SK-N-SH (cell line): ENCODE measurements around the gene WASL. TPM values are rescaled to one million over a fixed set of nuclear protein-coding genes. Genes with fewer than 3 reads are reported as not detected.
A peak's percentile ranks its signal among the peaks of the same experiment; 100 is the strongest.

Experiments used
- CTCF ChIA-PET: fragments of 300-600, 350-600 bp; formaldehyde crosslinking; extraction: SDS; loops from one replicate; lab custom pipeline; 2021; lab: Yijun Ruan, JAX
- POLR2A ChIA-PET: fragments of 350-600 bp; sonication (Branson Sonifier 250); formaldehyde crosslinking; extraction: SDS; loops from one replicate; lab custom pipeline; 2020; ENCODE audit warnings: antibody characterized with exemption, inconsistent platforms; lab: Yijun Ruan, JAX
- DNase-seq: peaks from one replicate; pipeline ENCODE4 v3.0.0; 2012
- H2AFZ ChIP-seq: fragments of 200-600 bp; sonication (generic); 2 replicates; pipeline ENCODE4 v1.8.1; 2016; ENCODE audit warnings: antibody characterized with exemption, mild to moderate bottlenecking, low read depth
- H3F3A ChIP-seq: fragments of 200-600 bp; sonication (generic); replicated peaks from 2 replicates; pipeline ENCODE3; 2016; ENCODE audit warnings: antibody characterized with exemption, mild to moderate bottlenecking; ENCODE audit not compliant: insufficient read depth
- H3K27ac ChIP-seq, 2 experiments: fragments of 200-500 bp in 1 of 2; fragments of 200-600 bp in 1 of 2; sonication (Bioruptor generic) in 1 of 2; sonication (generic), shearing (Covaris generic) in 1 of 2; 2 replicates each; pipeline versions ENCODE4 v1.5.1 to v1.6.1; 2014 to 2016; ENCODE audit warnings: low read depth in 2 of 2, inconsistent platforms in 1 of 2, low read length in 1 of 2, mild to moderate bottlenecking in 1 of 2, mixed read lengths in 1 of 2
- H3K27me3 ChIP-seq: fragments of 200-600 bp; sonication (generic), shearing (Covaris generic); 2 replicates; pipeline ENCODE4 v1.6.1; 2016; ENCODE audit warnings: mixed run types; ENCODE audit not compliant: insufficient read depth
- H3K36me3 ChIP-seq, 2 experiments: fragments of 200-500 bp in 1 of 2; fragments of 200-600 bp in 1 of 2; sonication (Bioruptor generic) in 1 of 2; sonication (generic) in 1 of 2; replicated peaks in 1 of 2; 2 replicates each; pipeline versions ENCODE3 to v1.5.1; 2014 to 2016; ENCODE audit warnings: low read length in 1 of 2, mild to moderate bottlenecking in 1 of 2; ENCODE audit not compliant: insufficient read depth in 2 of 2, control insufficient read depth in 1 of 2
- H3K4me1 ChIP-seq, 2 experiments: fragments of 200-500 bp in 1 of 2; fragments of 200-600 bp in 1 of 2; sonication (Bioruptor generic) in 1 of 2; sonication (generic), shearing (Covaris generic) in 1 of 2; 2 replicates each; pipeline versions ENCODE4 v1.5.1 to v1.6.1; 2014 to 2016; ENCODE audit warnings: low read depth in 1 of 2, low read length in 1 of 2, mixed run types in 1 of 2; ENCODE audit not compliant: insufficient read depth in 2 of 2, control insufficient read depth in 1 of 2
- H3K4me2 ChIP-seq: fragments of 200-600 bp; sonication (generic), shearing (Covaris generic); 2 replicates; pipeline ENCODE4 v1.6.1; 2017; ENCODE audit warnings: mixed run types
- H3K4me3 ChIP-seq, 2 experiments: fragments of 200-500 bp in 1 of 2; fragments of 200-600 bp in 1 of 2; sonication (Bioruptor generic) in 1 of 2; sonication (generic), shearing (Covaris generic) in 1 of 2; 2 replicates each; pipeline versions ENCODE4 v1.5.1 to v1.8.1; 2014 to 2016; ENCODE audit warnings: low read depth in 2 of 2, inconsistent platforms in 1 of 2, low read length in 1 of 2, mild to moderate bottlenecking in 1 of 2, mixed read lengths in 1 of 2, moderate library complexity in 1 of 2
- H3K79me2 ChIP-seq: fragments of 200-600 bp; sonication (generic); 2 replicates; pipeline ENCODE4 v1.8.1; 2017; ENCODE audit warnings: mild to moderate bottlenecking; ENCODE audit not compliant: insufficient read depth
- H3K9ac ChIP-seq: fragments of 200-600 bp; sonication (generic); 2 replicates; pipeline ENCODE4 v1.6.1; 2017; ENCODE audit warnings: mixed run types
- H3K9me2 ChIP-seq: fragments of 200-600 bp; sonication (generic); 2 replicates; pipeline ENCODE4 v1.6.1; 2017; ENCODE audit warnings: mixed run types
- H3K9me3 ChIP-seq: fragments of 200-600 bp; sonication (generic); 2 replicates; pipeline ENCODE4 v1.6.1; 2017; ENCODE audit warnings: mixed run types, mild to moderate bottlenecking, moderate library complexity
- H4K20me1 ChIP-seq: fragments of 200-600 bp; sonication (generic); 2 replicates; pipeline ENCODE4 v1.6.1; 2017; ENCODE audit warnings: mild to moderate bottlenecking, mixed run types; ENCODE audit not compliant: insufficient read depth
- CHD2 ChIP-seq: fragments of 150-350 bp; IDR thresholded peaks from 2 replicates; pipeline ENCODE4 v1.6.1; 2018; ENCODE audit warnings: low read length; ENCODE audit not compliant: partially characterized antibody
- ELF1 ChIP-seq: IDR thresholded peaks from 2 replicates; pipeline ENCODE4 v1.4.0; 2012
- EP300 ChIP-seq, 2 experiments: IDR thresholded peaks; 2 replicates each; pipeline versions ENCODE4 v1.4.0 to v1.6.1; 2012; ENCODE audit warnings: borderline replicate concordance in 1 of 2, low read depth in 1 of 2, low read length in 1 of 2
- EZH2phosphoT487 ChIP-seq: fragments of 200-600 bp; sonication (generic); IDR thresholded peaks from 2 replicates; pipeline ENCODE4 v1.6.1; 2017; ENCODE audit warnings: low read depth, mixed run types, mild to moderate bottlenecking, antibody characterized with exemption, moderate library complexity, borderline replicate concordance
- FOSL2 ChIP-seq: IDR thresholded peaks from 2 replicates; pipeline ENCODE4 v1.4.0; 2012; ENCODE audit warnings: low read depth, mild to moderate bottlenecking, moderate library complexity, borderline replicate concordance
- FOXJ3 ChIP-seq: sonication (generic); formaldehyde crosslinking; IDR thresholded peaks from 2 replicates; pipeline ENCODE4 v1.5.1; 2020; ENCODE audit warnings: mild to moderate bottlenecking, missing genetic modification reagents
- JUND ChIP-seq: IDR thresholded peaks from 2 replicates; pipeline ENCODE4 v1.4.0; 2012
- MXI1 ChIP-seq: IDR thresholded peaks from 2 replicates; pipeline ENCODE4 v1.6.1; 2012; ENCODE audit warnings: mild to moderate bottlenecking, low read depth, low read length, improper control_type of control experiment
- NFIC ChIP-seq: IDR thresholded peaks from 2 replicates; pipeline ENCODE4 v1.4.0; 2012; ENCODE audit warnings: borderline replicate concordance
- NRF1 ChIP-seq: IDR thresholded peaks from 2 replicates; pipeline ENCODE4 v1.6.1; 2012; ENCODE audit warnings: low read depth, mild to moderate bottlenecking, low read length
- RAD21 ChIP-seq: IDR thresholded peaks from 2 replicates; pipeline ENCODE4 v1.6.1; 2012; ENCODE audit warnings: mild to moderate bottlenecking, low read length
- SMC3 ChIP-seq: IDR thresholded peaks from 2 replicates; pipeline ENCODE4 v1.6.1; 2012; ENCODE audit warnings: low read depth, low read length, improper control_type of control experiment
- TEAD4 ChIP-seq: IDR thresholded peaks from 2 replicates; pipeline ENCODE4 v1.4.0; 2012; ENCODE audit warnings: mild to moderate bottlenecking, borderline replicate concordance; ENCODE audit not compliant: insufficient read depth
- USF1 ChIP-seq: IDR thresholded peaks from 2 replicates; pipeline ENCODE4 v1.4.0; 2012; ENCODE audit warnings: low read depth, borderline replicate concordance
- WGBS: methylation state at CpG from one replicate; pipeline ENCODE4 v1.1.6; 2017; ENCODE audit warnings: low lambda C conversion rate; 5-methylcytosine and 5-hydroxymethylcytosine counted together
- polyA plus RNA-seq, 3 experiments: library from polyadenylated mRNA; depleted of rRNA; stranded (reverse); fragments of >200 nt; gene quantifications; 2 replicates each; pipeline ENCODE4 v1.2.3, GENCODE V29; 2012
- TF ChIP-seq, protein P1 (sequence below): IDR thresholded peaks from 2 replicates; pipeline ENCODE4 v1.4.0; 2012; ENCODE audit warnings: low read depth
- TF ChIP-seq, protein P2 (sequence below): fragments of 200-600 bp; sonication (generic); IDR thresholded peaks from 2 replicates; pipeline ENCODE4 v1.6.1; 2017; ENCODE audit warnings: antibody characterized with exemption, mild to moderate bottlenecking, moderate library complexity
- TF ChIP-seq, protein P3 (sequence below): IDR thresholded peaks from 2 replicates; pipeline ENCODE4 v1.6.1; 2012; ENCODE audit warnings: mild to moderate bottlenecking, low read depth, low read length, moderate library complexity

The WASL gene
- polyA plus RNA-seq, 1 of the 3 experiments (the other 2 are of a cell fraction), result 9.9 TPM

- TF ChIP-seq CHD2 (peak; percentile 77), NRF1 (peak; percentile 60), NFIC (peak; percentile 40; the same call in 1 of the 2 replicates), MXI1 (peak; percentile 82), EP300 (IDR thresholded peaks at IDR 0.05; ENCODE audit: borderline replicate concordance in 1 of 2, low read depth in 1 of 2, low read length in 1 of 2) (peak; percentile 26 to 72; a peak in 2 of 4 replicates), USF1 (no peak; the same call in 1 of the 2 replicates), TEAD4 (0 out of 2 replicates have a peak, but pooled peaks have one; percentile 26), JUND (no peak; the same call in 1 of the 2 replicates)
- TF ChIP-seq, protein P1, sequence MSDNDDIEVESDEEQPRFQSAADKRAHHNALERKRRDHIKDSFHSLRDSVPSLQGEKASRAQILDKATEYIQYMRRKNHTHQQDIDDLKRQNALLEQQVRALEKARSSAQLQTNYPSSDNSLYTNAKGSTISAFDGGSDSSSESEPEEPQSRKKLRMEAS, result no peak; the same call in 1 of the 2 replicates
These were observed at the start of gene WASL (continued) for GRCh38 chr7:123748734-123749536.

- H3K27ac ChIP-seq, result no peak overlapping the region
- H3K4me1 ChIP-seq, result no peaks in the 10 kb centered on the region
- no peak overlapping the region for H3K4me2 ChIP-seq
- H3K9me2 ChIP-seq, result no peaks in the 10 kb centered on the region
- H3K27me3 ChIP-seq, result no peaks in the 10 kb centered on the region
- H4K20me1 ChIP-seq, result no peaks in the 10 kb centered on the region
- peak; percentile 40 for DNase-seq
- 48% methylated on average over 2 of the region's 2 CpGs for WGBS
- ChIA-PET CTCF (interaction anchor here (0.5 to 5.1 kb wide), 89 partner anchors 9 to 1082 kb away, joined by 3 to 127 read pairs (median 4); partner anchors contain the start of genes GPR37, HYAL4, LMOD2 and WASL), POLR2A (interaction anchor here (0.7 kb wide), 1 partner anchor 235 kb away, joined by 3 read pairs; no protein-coding TSS in a partner anchor)
- no peaks in the 10 kb centered on the region for H3F3A ChIP-seq
- H3K36me3 ChIP-seq, result no peaks in the 10 kb centered on the region
- H2AFZ ChIP-seq, result no peak overlapping the region
- no peak overlapping the region for H3K4me3 ChIP-seq
- no peaks in the 10 kb centered on the region for H3K79me2 ChIP-seq
- H3K9ac ChIP-seq, result no peak overlapping the region
- no peaks in the 10 kb centered on the region for H3K9me3 ChIP-seq
- TF ChIP-seq SMC3 (peak; percentile 74), FOXJ3 (no peak), EZH2phosphoT487 (no peak), NRF1 (no peak), USF1 (no peak), FOSL2 (no peak), CHD2 (no peak), ELF1 (no peak), RAD21 (peak; percentile 91)
- TF ChIP-seq, protein P2, sequence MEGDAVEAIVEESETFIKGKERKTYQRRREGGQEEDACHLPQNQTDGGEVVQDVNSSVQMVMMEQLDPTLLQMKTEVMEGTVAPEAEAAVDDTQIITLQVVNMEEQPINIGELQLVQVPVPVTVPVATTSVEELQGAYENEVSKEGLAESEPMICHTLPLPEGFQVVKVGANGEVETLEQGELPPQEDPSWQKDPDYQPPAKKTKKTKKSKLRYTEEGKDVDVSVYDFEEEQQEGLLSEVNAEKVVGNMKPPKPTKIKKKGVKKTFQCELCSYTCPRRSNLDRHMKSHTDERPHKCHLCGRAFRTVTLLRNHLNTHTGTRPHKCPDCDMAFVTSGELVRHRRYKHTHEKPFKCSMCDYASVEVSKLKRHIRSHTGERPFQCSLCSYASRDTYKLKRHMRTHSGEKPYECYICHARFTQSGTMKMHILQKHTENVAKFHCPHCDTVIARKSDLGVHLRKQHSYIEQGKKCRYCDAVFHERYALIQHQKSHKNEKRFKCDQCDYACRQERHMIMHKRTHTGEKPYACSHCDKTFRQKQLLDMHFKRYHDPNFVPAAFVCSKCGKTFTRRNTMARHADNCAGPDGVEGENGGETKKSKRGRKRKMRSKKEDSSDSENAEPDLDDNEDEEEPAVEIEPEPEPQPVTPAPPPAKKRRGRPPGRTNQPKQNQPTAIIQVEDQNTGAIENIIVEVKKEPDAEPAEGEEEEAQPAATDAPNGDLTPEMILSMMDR, result peak; percentile 84
- TF ChIP-seq, protein P1, result no peak
- TF ChIP-seq, protein P3, sequence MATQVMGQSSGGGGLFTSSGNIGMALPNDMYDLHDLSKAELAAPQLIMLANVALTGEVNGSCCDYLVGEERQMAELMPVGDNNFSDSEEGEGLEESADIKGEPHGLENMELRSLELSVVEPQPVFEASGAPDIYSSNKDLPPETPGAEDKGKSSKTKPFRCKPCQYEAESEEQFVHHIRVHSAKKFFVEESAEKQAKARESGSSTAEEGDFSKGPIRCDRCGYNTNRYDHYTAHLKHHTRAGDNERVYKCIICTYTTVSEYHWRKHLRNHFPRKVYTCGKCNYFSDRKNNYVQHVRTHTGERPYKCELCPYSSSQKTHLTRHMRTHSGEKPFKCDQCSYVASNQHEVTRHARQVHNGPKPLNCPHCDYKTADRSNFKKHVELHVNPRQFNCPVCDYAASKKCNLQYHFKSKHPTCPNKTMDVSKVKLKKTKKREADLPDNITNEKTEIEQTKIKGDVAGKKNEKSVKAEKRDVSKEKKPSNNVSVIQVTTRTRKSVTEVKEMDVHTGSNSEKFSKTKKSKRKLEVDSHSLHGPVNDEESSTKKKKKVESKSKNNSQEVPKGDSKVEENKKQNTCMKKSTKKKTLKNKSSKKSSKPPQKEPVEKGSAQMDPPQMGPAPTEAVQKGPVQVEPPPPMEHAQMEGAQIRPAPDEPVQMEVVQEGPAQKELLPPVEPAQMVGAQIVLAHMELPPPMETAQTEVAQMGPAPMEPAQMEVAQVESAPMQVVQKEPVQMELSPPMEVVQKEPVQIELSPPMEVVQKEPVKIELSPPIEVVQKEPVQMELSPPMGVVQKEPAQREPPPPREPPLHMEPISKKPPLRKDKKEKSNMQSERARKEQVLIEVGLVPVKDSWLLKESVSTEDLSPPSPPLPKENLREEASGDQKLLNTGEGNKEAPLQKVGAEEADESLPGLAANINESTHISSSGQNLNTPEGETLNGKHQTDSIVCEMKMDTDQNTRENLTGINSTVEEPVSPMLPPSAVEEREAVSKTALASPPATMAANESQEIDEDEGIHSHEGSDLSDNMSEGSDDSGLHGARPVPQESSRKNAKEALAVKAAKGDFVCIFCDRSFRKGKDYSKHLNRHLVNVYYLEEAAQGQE, result no peak
These were observed 49.1 kb upstream of the WASL start for GRCh38 chr7:123797673-123798531.
